Small intestine (tissue), 7 donors: ENCODE measurements around the gene AGBL2. TPM values are rescaled to one million over a fixed set of nuclear protein-coding genes. Genes with fewer than 3 reads are reported as not detected.

Experiments used
- DNase-seq, 2 donors: peaks; one replicate each; pipeline versions ENCODE4 v3.0.0 to v3.0.0-alpha.2; 2013
- FAIRE-seq: peaks from 2 replicates; lab custom pipeline; 2012; peaks lifted over from hg19 to GRCh38; lab: Jason Lieb, UNC
- H3K27ac ChIP-seq, 3 donors: one replicate each; pipeline ENCODE4 v1.5.1; 2013; ENCODE audit warnings: low read length in 2 of 3, mild to moderate bottlenecking in 2 of 3, control low read depth in 1 of 3, inconsistent platforms in 1 of 3, low read depth in 1 of 3, moderate library complexity in 1 of 3
- H3K27me3 ChIP-seq, 3 donors: one replicate each; pipeline ENCODE4 v1.6.1; 2013; ENCODE audit warnings: low read length in 3 of 3, inconsistent platforms in 1 of 3; ENCODE audit not compliant: control insufficient read depth in 3 of 3, insufficient read depth in 3 of 3
- H3K36me3 ChIP-seq, 3 donors: one replicate each; pipeline ENCODE4 v1.6.1; 2013; ENCODE audit warnings: low read length in 3 of 3, inconsistent platforms in 1 of 3, low read depth in 1 of 3, mild to moderate bottlenecking in 1 of 3, moderate library complexity in 1 of 3; ENCODE audit not compliant: control insufficient read depth in 3 of 3, insufficient read depth in 2 of 3
- H3K4me1 ChIP-seq, 3 donors: one replicate each; pipeline ENCODE4 v1.6.1; 2013; ENCODE audit warnings: low read length in 2 of 3, inconsistent platforms in 1 of 3, low read depth in 1 of 3, mild to moderate bottlenecking in 1 of 3, moderate library complexity in 1 of 3; ENCODE audit not compliant: control insufficient read depth in 3 of 3, insufficient read depth in 2 of 3
- H3K4me3 ChIP-seq, 3 donors: one replicate each; pipeline ENCODE4 v1.5.1; 2013; ENCODE audit warnings: low read length in 3 of 3, control low read depth in 1 of 3, inconsistent platforms in 1 of 3, low read depth in 1 of 3, mild to moderate bottlenecking in 1 of 3, moderate library complexity in 1 of 3
- H3K9me3 ChIP-seq, 2 donors: one replicate each; pipeline ENCODE4 v1.6.1; 2013; ENCODE audit warnings: low read depth in 1 of 2, low read length in 1 of 2; ENCODE audit not compliant: control insufficient read depth in 2 of 2, insufficient read depth in 1 of 2
- WGBS, 3 donors: extraction: QIAGEN DNeasy Blood & Tissue Kit; methylation state at CpG; one replicate each; pipeline ENCODE4 v1.1.7; 2013; 5-methylcytosine and 5-hydroxymethylcytosine counted together
- polyA plus RNA-seq, 4 donors: library from polyadenylated mRNA; stranded (reverse) in 3 of 4; unstranded in 1 of 4; fragments of 200-250 nt in 3 of 4; fragments of 120-200 nt in 1 of 4; gene quantifications; one replicate each; pipeline versions ENCODE4 v1.2.1 to v1.2.3, GENCODE V29; 2013
- donor health status: healthy with polysubstance abuse.
- donor health status: control.
- donor health status: control.
- donor health status: Bipolar disorder and iron deficiency.
- donor health status: healthy.

The AGBL2 gene
- polyA plus RNA-seq, 4 donors, result 0.81 to 13.2 (median 1.9) TPM

DNA sequence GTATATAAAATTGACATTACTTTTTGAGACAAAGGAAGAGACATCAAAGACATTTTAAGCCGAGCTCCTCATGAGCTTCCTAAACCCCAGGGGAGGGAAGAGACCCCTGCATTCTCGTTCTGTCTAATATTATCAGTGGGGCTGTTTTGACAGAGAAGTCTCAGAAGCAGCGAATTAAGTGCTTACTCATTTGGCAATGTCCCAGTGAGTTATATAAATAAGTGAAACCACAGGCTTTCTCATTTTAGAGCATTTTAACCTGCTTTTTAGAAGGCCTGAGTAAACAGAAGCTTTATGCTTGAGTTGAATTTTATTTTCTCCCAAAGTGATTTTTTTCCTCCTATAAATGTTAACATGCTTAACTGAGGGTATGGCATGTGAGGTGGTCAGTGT lies 97.8 kb downstream of the AGBL2 start:
- Histone ChIP-seq H3K36me3 (peaks cover 12 to 36% (median 16%) of the 10 kb centered on the region in 3 donors), H3K4me3 (no peak overlapping the region), H3K27ac (no peak overlapping the region), H3K9me3 (no peaks in the 10 kb centered on the region), H3K4me1 (no peaks in the 10 kb centered on the region), H3K27me3 (no peaks in the 10 kb centered on the region)
- DNase-seq (no peak), FAIRE-seq (no peak)
- 47 to 75% (median 56%) methylated on average over 3 of the region's 3 CpGs for WGBS, 3 donors

DNA sequence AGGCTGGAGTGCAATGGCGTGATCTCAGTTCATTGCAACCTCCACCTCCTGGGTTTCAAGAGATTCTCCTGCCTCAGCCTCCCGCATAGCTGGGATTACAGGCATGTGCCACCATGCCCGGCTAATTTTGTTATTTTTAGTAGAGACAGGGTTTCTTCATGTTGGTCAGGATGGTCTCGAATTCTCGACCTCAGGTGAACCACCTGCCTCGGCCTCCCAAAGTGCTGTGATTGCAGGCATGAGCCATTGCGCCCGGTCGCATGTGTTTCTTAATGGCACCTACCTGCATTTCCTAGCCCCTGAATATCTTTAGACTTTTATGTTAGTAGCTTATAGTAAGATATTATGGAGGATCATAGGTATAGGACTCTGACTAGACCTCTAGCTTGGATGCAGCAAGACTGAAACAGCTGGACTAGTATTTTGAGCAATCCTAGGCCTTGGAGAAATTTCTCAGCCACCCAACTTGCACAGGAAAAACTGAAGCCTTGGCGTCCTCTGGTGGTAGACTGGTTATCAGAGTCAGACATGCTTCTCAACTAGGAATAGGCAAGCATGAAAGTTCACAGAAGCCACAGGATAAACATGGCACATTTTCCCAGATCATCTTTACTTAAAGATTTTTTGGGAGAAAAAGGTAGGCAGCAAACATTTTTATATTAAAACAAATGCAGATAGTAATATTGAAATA lies 98.3 kb downstream of the AGBL2 start:
- FAIRE-seq (no peak), DNase-seq (peak; percentile 27 to 61)
- H3K4me1 ChIP-seq, result no peaks in the 10 kb centered on the region

DNA sequence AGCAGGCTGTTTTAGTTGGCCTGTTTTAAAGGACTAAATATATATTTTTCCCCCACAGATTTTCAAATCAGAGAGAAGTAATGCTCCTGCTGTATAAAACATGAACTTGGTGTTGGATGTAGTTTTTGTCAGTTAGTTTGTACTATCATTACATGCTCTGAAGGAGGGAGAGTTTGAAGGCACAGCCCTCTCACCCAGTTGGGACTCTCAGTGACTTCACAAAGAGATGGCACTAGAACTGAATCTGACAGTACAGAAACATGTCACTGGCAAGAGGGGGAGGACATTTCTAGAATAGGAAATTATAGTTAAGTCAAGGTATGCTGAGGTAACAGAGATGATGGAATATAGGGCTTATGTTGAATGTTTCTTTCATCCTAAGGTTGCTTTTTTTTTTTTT lies 99.9 kb downstream of the AGBL2 start:
- DNase-seq (no peak), FAIRE-seq (no peak)
- no peak overlapping the region for H3K27ac ChIP-seq
- no peaks in the 10 kb centered on the region for H3K27me3 ChIP-seq
- H3K4me1 ChIP-seq, result no peaks in the 10 kb centered on the region
- no peaks in the 10 kb centered on the region for H3K9me3 ChIP-seq
- no peak overlapping the region for H3K4me3 ChIP-seq
- peaks cover 4 to 33% (median 11%) of the 10 kb centered on the region in 3 donors for H3K36me3 ChIP-seq

More for the DNA sequence above, 98.3 kb downstream of the AGBL2 start:
- Histone ChIP-seq H3K36me3 (peaks cover 11 to 34% (median 15%) of the 10 kb centered on the region in 3 donors), H3K4me3 (no peak overlapping the region), H3K9me3 (no peaks in the 10 kb centered on the region), H3K27me3 (no peaks in the 10 kb centered on the region), H3K27ac (no peak overlapping the region)
- WGBS, 3 donors, result 89 to 91% (median 90%) methylated on average over 10 of the region's 10 CpGs

DNA sequence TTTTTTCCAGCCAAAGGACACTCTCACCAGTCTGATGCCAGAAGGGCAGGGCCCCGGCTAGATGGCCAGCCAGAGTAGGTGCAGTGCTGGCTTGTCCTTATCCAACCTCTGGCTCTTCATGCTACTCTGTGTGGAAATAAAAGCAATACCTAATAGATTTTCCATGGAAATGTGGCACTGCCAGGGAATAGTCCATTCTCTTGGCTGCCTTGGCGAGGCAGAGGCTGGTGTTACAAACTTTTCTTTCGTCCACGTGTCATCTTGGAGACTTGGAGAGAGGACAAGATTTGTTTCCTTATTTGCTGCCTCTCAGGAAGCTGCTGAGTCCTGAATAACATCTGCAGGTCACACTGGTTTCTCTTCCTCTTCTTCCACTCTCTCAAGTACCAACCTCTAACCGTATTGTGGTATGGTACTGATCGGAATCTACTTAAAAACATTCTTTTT lies 103.8 kb downstream of the AGBL2 start:
- Histone ChIP-seq H3K27me3 (no peaks in the 10 kb centered on the region), H3K4me3 (no peak overlapping the region), H3K36me3 (peaks cover 2 to 28% (median 6%) of the 10 kb centered on the region in 3 donors), H3K4me1 (no peaks in the 10 kb centered on the region), H3K9me3 (no peaks in the 10 kb centered on the region), H3K27ac (no peak overlapping the region)
- DNase-seq (no peak), FAIRE-seq (no peak)
- 69 to 83% (median 75%) methylated on average over 6 of the region's 6 CpGs for WGBS, 3 donors

DNA sequence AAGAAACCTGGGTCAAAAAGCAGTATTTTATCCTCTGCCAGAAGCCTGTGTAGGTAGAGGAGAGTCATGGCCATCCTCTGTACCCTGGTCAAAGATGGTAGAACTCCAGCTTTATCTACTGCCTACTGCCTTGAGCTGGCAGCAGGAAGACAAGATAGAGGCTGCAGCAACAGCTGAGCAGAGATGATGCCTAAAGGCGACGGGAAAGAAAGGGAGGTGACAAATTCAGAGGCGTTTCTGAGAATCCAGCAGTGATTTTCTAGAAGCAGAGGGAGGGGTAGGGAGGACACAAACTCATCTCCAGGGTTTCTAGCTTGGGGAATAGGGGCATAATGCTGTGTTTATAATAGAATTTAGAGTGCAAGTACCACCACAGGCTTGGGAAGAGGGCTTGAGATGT lies 105.5 kb downstream of the AGBL2 start:
- peaks cover 2 to 19% (median 6%) of the 10 kb centered on the region in 3 donors for H3K36me3 ChIP-seq
- H3K9me3 ChIP-seq, result no peaks in the 10 kb centered on the region
- WGBS, 3 donors, result 78 to 90% (median 80%) methylated on average over 3 of the region's 3 CpGs
- DNase-seq (no peak), FAIRE-seq (no peak)
- no peaks in the 10 kb centered on the region for H3K4me1 ChIP-seq
- no peak overlapping the region for H3K27ac ChIP-seq
- no peaks in the 10 kb centered on the region for H3K27me3 ChIP-seq
- H3K4me3 ChIP-seq, result no peak overlapping the region

Other genes with a start within 250 kb of the AGBL2 start
- gene CELF1, start 162.2 kb downstream of the AGBL2 start, polyA plus RNA-seq, result 10 to 100 TPM; 16.5 to 69.5 (median 27.0) TPM
- gene PTPMT1, start 149.8 kb downstream of the AGBL2 start, polyA plus RNA-seq, result 10 to 100 TPM; 31.3 to 60.1 (median 41.2) TPM
- 10 to 100 TPM in 3 of 4 donors, 1 to 10 TPM in 1; 9.8 to 13.7 (median 12.0) TPM for gene KBTBD4, start 136.4 kb downstream of the AGBL2 start, polyA plus RNA-seq
- gene NDUFS3, start 136.3 kb downstream of the AGBL2 start, polyA plus RNA-seq, result 100 to 1,000 TPM in 3 of 4 donors, 10 to 100 TPM in 1; 95.2 to 438 (median 263) TPM
- gene FAM180B, start 128.7 kb downstream of the AGBL2 start, polyA plus RNA-seq, result under 1 TPM in 2 of 4 donors, not detected in 2; 0.10 to 0.15 TPM
- gene C1QTNF4, start 121.0 kb downstream of the AGBL2 start, polyA plus RNA-seq, result 1 to 10 TPM; 1.3 to 7.6 (median 1.6) TPM
- 100 to 1,000 TPM; 103 to 149 (median 127) TPM for gene MTCH2, start 72.8 kb downstream of the AGBL2 start, polyA plus RNA-seq
- gene FNBP4, start 52.0 kb upstream of the AGBL2 start, polyA plus RNA-seq, result 100 to 1,000 TPM in 1 of 4 donors, 10 to 100 TPM in 3; 18.1 to 108 (median 28.8) TPM
- gene NUP160, start 133.0 kb upstream of the AGBL2 start, polyA plus RNA-seq, result 10 to 100 TPM in 2 of 4 donors, 1 to 10 TPM in 2; 7.8 to 39.4 (median 11.7) TPM